Glomerular visceral epithelial cell (primary cell): ENCODE measurements around the gene PTPRN2.
"Not testable (repeated sequence)": the region's sequence is repeated elsewhere in the genome, so short reads cannot be mapped to it uniquely, and the experiment has no call there.

Experiments used
- DNase-seq: peaks from one replicate; pipeline ENCODE4 v3.0.0-alpha.2; 2016; ENCODE audit errors: extremely low spot score

PTPRN2 gene

GRCh38 chr7:158468181-158468580 lies 119.4 kb downstream of the PTPRN2 start:
- no peak for DNase-seq

- no peak for DNase-seq
Observed at GRCh38 chr7:158467562-158467961, 120.1 kb downstream of the PTPRN2 start.

GRCh38 chr7:158463317-158463716 lies 124.3 kb downstream of the PTPRN2 start:
- no peak for DNase-seq

GRCh38 chr7:158461824-158462223 lies 125.8 kb downstream of the PTPRN2 start:
- no peak for DNase-seq

- DNase-seq = no peak
Observed at GRCh38 chr7:158460665-158461064, 127.0 kb downstream of the PTPRN2 start.

GRCh38 chr7:158458716-158459282 lies 128.8 kb downstream of the PTPRN2 start:
- DNase-seq = no peak

- no peak for DNase-seq
Observed at GRCh38 chr7:158458096-158458495, 129.5 kb downstream of the PTPRN2 start.

GRCh38 chr7:158457586-158457985 lies 130.0 kb downstream of the PTPRN2 start:
- not testable (repeated sequence) for DNase-seq

GRCh38 chr7:158454631-158455030 lies 133.0 kb downstream of the PTPRN2 start:
- no peak for DNase-seq

- no peak for DNase-seq
Observed at GRCh38 chr7:158453663-158454062, 134.0 kb downstream of the PTPRN2 start.

GRCh38 chr7:158452331-158452730 lies 135.3 kb downstream of the PTPRN2 start:
- DNase-seq = no peak

- no peak for DNase-seq
Observed at GRCh38 chr7:158450476-158451124, 137.0 kb downstream of the PTPRN2 start.

- DNase-seq = no peak
Observed at GRCh38 chr7:158449942-158450341, 137.7 kb downstream of the PTPRN2 start.

- DNase-seq = no peak
Observed at GRCh38 chr7:158449266-158449665, 138.4 kb downstream of the PTPRN2 start.

- no peak for DNase-seq
Observed at GRCh38 chr7:158448430-158449100, 139.1 kb downstream of the PTPRN2 start.

GRCh38 chr7:158447506-158448171 lies 140.0 kb downstream of the PTPRN2 start:
- no peak for DNase-seq

- DNase-seq = no peak
Observed at GRCh38 chr7:158447151-158447505, 140.5 kb downstream of the PTPRN2 start.

- DNase-seq = no peak
Observed at GRCh38 chr7:158446706-158447105, 140.9 kb downstream of the PTPRN2 start.

GRCh38 chr7:158446281-158446680 lies 141.3 kb downstream of the PTPRN2 start:
- no peak for DNase-seq

- DNase-seq = no peak
Observed at GRCh38 chr7:158445421-158446175, 142.0 kb downstream of the PTPRN2 start.

GRCh38 chr7:158444501-158445420 lies 142.9 kb downstream of the PTPRN2 start:
- no peak for DNase-seq
